ENCODE measurements around the gene NXPE3.

DNA sequence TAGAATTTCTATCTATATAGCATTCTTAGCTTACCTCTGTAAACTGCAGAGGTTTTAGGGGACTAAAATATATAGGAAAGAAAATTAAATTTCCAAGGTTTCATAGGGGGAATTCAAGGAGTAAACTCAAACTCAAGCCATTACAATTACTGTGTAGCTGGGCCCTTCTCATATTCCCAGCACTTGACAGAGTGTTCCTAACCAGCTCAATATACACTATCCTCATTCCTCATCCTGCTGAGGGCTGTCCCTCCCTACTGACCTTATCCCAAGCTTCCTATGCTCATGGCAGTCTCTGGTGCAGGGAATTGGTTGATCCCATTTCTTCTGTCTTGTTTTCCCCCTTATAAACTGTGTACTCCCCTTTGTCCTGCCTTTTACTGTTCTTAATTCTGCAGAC lies 33.9 kb downstream of the NXPE3 start:
- TF ChIP-seq MEIS1 (CRISPR knock-in tag; IDR thresholded peaks at IDR 0.05; ENCODE audit: borderline replicate concordance) = no peak
- TF ChIP-seq, protein P1, sequence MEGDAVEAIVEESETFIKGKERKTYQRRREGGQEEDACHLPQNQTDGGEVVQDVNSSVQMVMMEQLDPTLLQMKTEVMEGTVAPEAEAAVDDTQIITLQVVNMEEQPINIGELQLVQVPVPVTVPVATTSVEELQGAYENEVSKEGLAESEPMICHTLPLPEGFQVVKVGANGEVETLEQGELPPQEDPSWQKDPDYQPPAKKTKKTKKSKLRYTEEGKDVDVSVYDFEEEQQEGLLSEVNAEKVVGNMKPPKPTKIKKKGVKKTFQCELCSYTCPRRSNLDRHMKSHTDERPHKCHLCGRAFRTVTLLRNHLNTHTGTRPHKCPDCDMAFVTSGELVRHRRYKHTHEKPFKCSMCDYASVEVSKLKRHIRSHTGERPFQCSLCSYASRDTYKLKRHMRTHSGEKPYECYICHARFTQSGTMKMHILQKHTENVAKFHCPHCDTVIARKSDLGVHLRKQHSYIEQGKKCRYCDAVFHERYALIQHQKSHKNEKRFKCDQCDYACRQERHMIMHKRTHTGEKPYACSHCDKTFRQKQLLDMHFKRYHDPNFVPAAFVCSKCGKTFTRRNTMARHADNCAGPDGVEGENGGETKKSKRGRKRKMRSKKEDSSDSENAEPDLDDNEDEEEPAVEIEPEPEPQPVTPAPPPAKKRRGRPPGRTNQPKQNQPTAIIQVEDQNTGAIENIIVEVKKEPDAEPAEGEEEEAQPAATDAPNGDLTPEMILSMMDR (tag by site-specific recombination; IDR thresholded peaks at IDR 0.05) = no peak
- TF ChIP-seq GLIS1 (tag by site-specific recombination; IDR thresholded peaks at IDR 0.05) = no peak
- TF ChIP-seq, protein P2, sequence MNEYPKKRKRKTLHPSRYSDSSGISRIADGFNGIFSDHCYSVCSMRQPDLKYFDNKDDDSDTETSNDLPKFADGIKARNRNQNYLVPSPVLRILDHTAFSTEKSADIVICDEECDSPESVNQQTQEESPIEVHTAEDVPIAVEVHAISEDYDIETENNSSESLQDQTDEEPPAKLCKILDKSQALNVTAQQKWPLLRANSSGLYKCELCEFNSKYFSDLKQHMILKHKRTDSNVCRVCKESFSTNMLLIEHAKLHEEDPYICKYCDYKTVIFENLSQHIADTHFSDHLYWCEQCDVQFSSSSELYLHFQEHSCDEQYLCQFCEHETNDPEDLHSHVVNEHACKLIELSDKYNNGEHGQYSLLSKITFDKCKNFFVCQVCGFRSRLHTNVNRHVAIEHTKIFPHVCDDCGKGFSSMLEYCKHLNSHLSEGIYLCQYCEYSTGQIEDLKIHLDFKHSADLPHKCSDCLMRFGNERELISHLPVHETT (tag by site-specific recombination; IDR thresholded peaks at IDR 0.05) = no peak
- TF ChIP-seq ZNF785 (tag by site-specific recombination; IDR thresholded peaks at IDR 0.05) = no peak
- TF ChIP-seq, protein P3, sequence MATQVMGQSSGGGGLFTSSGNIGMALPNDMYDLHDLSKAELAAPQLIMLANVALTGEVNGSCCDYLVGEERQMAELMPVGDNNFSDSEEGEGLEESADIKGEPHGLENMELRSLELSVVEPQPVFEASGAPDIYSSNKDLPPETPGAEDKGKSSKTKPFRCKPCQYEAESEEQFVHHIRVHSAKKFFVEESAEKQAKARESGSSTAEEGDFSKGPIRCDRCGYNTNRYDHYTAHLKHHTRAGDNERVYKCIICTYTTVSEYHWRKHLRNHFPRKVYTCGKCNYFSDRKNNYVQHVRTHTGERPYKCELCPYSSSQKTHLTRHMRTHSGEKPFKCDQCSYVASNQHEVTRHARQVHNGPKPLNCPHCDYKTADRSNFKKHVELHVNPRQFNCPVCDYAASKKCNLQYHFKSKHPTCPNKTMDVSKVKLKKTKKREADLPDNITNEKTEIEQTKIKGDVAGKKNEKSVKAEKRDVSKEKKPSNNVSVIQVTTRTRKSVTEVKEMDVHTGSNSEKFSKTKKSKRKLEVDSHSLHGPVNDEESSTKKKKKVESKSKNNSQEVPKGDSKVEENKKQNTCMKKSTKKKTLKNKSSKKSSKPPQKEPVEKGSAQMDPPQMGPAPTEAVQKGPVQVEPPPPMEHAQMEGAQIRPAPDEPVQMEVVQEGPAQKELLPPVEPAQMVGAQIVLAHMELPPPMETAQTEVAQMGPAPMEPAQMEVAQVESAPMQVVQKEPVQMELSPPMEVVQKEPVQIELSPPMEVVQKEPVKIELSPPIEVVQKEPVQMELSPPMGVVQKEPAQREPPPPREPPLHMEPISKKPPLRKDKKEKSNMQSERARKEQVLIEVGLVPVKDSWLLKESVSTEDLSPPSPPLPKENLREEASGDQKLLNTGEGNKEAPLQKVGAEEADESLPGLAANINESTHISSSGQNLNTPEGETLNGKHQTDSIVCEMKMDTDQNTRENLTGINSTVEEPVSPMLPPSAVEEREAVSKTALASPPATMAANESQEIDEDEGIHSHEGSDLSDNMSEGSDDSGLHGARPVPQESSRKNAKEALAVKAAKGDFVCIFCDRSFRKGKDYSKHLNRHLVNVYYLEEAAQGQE (tag by site-specific recombination; IDR thresholded peaks at IDR 0.05) = no peak
